22Rv1 (cell line): ENCODE data around the gene UBE2N.

Source experiments
- H3K27ac ChIP-seq: fragments of 450-650 bp; 2 replicates; pipeline ENCODE4 v1.5.1; 2017
- CTCF ChIP-seq: fragments of 450-650 bp; IDR thresholded peaks from 2 replicates; pipeline ENCODE4 v1.5.1; 2017; ENCODE audit warnings: mild to moderate bottlenecking
- ZFX ChIP-seq: fragments of 450-650 bp; IDR thresholded peaks from 2 replicates; pipeline ENCODE4 v1.6.1; 2017; ENCODE audit warnings: antibody characterized with exemption, borderline replicate concordance

The UBE2N gene

GRCh38 chr12:93441617-93442410 is at the start of gene UBE2N:
UBE2N (minus strand) TSS chr12:93441947; CDS start chr12:93441884, 63 bp downstream.
- peak within 1 kb of the TSS; percentile 97 for H3K27ac ChIP-seq
- no peak for TF ChIP-seq ZFX

GRCh38 chr12:93484315-93484981 is 42.7 kb upstream of the UBE2N start:
- TF ChIP-seq CTCF: no peak
- no peak for TF ChIP-seq ZFX
- H3K27ac ChIP-seq: no peak overlapping the region

- no peak overlapping the region for H3K27ac ChIP-seq
- no peak for TF ChIP-seq CTCF
- no peak for TF ChIP-seq ZFX
These were observed 41.5 kb upstream of the UBE2N start for GRCh38 chr12:93483151-93483807.

- no peak for TF ChIP-seq ZFX
- no peak for TF ChIP-seq CTCF
- no peak overlapping the region for H3K27ac ChIP-seq
These were observed 41.0 kb upstream of the UBE2N start for GRCh38 chr12:93482721-93483120.

GRCh38 chr12:93476555-93476954 is 34.8 kb upstream of the UBE2N start:
- TF ChIP-seq ZFX (no peak), CTCF (no peak)
- no peak overlapping the region for H3K27ac ChIP-seq

- no peak overlapping the region for H3K27ac ChIP-seq
- TF ChIP-seq ZFX: no peak
- no peak for TF ChIP-seq CTCF
These were observed 27.6 kb upstream of the UBE2N start for GRCh38 chr12:93469386-93469785.

GRCh38 chr12:93468008-93468371 is 26.2 kb upstream of the UBE2N start:
- TF ChIP-seq CTCF (no peak), ZFX (no peak)
- peak overlapping the region; percentile 74 for H3K27ac ChIP-seq
